H7 (cell line): ENCODE data around the gene HACD2. TPM values are rescaled to one million over a fixed set of nuclear protein-coding genes. Genes with fewer than 3 reads are reported as not detected.
A peak's percentile ranks its signal among the peaks of the same experiment; 100 is the strongest.
"Not testable (repeated sequence)": the region's sequence is repeated elsewhere in the genome, so short reads cannot be mapped to it uniquely, and the experiment has no call there.

Experiments used
- DNase-seq: peaks from one replicate; pipeline ENCODE4 v3.0.0; 2012
- H3K27me3 ChIP-seq: 2 replicates; pipeline ENCODE4 v1.6.0; 2011; ENCODE audit warnings: mild to moderate bottlenecking, low read length; ENCODE audit not compliant: control insufficient read depth, insufficient read depth
- H3K36me3 ChIP-seq: replicated peaks from 2 replicates; pipeline ENCODE4 v1.5.1; 2011; ENCODE audit warnings: low read length; ENCODE audit not compliant: control insufficient read depth, insufficient read depth
- H3K4me3 ChIP-seq: 2 replicates; pipeline ENCODE4 v1.5.1; 2011; ENCODE audit warnings: low read depth, mild to moderate bottlenecking, control low read depth, low read length, moderate library complexity; ENCODE audit not compliant: insufficient read depth
- total RNA-seq: library from RNA; depleted of rRNA; stranded (reverse); fragments of >200 nt; shearing (Covaris generic); gene quantifications from 2 replicates; pipeline ENCODE4 v1.2.3, GENCODE V29; 2014

Gene HACD2
- total RNA-seq, 1 experiment from 2014 or later, result 17.2 TPM

DNA sequence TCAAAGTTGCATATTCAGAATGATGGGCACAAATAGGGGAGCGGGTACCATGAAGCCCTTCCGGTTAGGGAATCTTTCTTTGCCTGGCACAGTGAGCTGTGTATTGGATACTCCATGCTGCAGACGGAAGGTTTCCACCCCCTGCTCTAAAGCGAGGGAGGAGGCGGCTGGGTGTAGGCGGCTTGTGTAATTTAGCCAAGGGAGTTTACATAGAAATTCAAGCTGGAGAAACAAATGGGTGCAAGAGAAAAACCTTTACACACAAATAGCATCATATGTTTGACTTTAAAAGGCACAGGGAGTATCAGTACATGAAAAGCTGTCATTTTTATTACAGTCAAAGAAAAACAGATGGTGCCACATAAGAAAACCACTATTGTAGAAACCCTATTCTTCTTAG, 76.7 kb downstream of the HACD2 start:
- no peaks in the 10 kb centered on the region for H3K36me3 ChIP-seq
- no peaks in the 10 kb centered on the region for H3K27me3 ChIP-seq
- no peak overlapping the region for H3K4me3 ChIP-seq
- DNase-seq, result no peak

DNA sequence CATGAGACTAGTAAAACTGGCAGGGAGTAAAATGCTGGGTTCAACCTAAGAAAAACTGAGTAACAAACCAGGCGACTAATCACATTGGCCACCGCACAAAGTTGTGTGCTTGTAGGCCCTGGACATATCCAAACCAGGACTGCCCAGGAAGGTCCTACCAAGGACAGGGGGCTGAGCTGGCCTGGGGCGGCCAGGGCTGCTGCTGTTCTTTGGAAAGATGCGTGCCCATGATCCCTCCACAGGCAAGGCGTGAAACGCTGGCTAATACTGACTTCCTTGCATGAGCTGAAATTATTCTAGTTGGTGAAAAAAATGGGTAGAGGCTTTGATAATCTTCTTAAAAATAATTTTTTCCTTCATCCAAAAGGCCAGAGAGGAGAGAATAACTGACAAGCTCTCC, 79.0 kb downstream of the HACD2 start:
- DNase-seq, result no peak
- H3K4me3 ChIP-seq, result no peak overlapping the region
- H3K36me3 ChIP-seq, result no peaks in the 10 kb centered on the region

DNA sequence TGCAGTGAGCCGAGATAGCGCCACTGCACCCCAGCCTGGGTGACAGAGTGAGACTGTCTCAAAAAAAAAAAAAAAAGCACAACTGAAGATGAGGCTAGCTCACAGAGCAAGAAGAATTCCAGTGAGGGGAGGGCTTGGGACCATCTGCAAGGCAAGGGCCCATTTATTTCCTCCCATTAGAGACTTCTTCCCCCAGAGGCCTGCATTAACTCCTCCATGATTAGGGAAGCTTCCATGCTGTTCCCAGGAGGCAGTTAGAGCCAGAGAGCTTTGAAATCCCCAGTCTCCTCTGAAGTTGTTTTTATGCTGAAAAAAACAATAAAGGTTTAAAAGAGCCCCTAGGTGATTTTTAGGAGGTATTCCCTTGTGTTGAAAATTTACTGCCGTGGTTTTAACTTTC, 81.7 kb downstream of the HACD2 start:
- H3K4me3 ChIP-seq, result no peak overlapping the region
- no peaks in the 10 kb centered on the region for H3K36me3 ChIP-seq
- peak; percentile 34 for DNase-seq
- H3K27me3 ChIP-seq, result no peaks in the 10 kb centered on the region

More for the DNA sequence above, 79.0 kb downstream of the HACD2 start:
- H3K27me3 ChIP-seq, result no peaks in the 10 kb centered on the region

DNA sequence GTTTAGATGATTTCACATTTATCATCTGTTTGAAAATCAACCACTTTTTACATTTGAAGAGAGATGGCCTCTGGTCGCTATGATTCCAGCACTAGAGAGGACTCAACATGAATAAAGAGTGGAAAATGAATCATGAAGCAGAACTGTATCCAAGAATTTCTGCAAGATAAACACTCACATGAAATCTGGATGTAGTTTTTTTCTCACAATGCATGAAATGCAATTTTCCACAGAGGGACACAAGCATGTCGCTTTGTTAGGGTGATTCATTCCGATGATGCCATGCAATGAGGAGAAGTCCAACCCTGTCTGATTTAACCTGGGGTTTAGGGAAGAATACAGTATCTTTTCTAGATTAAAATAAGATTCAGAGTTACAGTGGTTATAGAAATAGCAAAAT, 85.5 kb downstream of the HACD2 start:
- Histone ChIP-seq H3K4me3 (no peak overlapping the region), H3K36me3 (peaks cover 2% of the 10 kb centered on the region), H3K27me3 (no peaks in the 10 kb centered on the region)
- DNase-seq, result no peak

DNA sequence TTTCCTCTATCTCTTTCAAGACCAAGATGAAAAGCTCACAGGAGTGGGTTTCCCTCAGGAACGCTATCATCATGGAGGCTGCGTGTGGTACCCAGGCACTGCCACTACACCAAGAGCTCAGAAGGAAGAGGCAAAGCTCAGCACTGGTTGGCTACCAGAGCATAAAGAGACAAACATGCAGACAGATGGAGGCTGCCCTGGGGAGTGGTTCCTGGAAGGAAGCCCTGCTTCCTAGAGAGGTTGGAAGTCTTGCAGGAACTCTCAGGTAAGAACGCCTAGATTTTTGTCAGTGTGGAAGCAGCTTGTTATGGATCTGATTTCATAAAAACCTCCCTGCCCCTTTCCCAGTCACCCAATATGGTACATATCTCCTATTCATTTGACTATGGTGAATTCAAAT, 86.1 kb downstream of the HACD2 start:
- Histone ChIP-seq H3K36me3 (peaks cover 2% of the 10 kb centered on the region), H3K4me3 (no peak overlapping the region), H3K27me3 (no peaks in the 10 kb centered on the region)
- no peak for DNase-seq

DNA sequence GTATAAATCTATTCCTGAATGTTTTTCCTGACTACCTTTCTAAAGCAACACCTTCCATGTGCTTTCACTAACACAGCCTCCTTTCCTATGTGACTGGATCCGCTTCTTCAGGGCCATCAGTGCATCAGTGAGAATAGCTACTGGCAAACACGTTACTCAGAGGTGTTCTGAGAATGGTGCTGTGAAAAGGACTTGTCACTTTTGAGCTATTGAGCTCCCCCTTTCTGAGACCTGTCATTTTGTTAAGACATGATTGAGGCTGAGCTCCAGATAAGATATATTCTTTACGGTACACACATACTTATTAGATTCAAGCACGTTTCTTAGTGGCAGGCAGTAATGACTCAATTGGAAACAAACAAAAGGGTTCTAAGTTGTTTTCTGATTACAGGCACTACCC, 90.9 kb downstream of the HACD2 start:
- Histone ChIP-seq H3K4me3 (no peak overlapping the region), H3K27me3 (no peaks in the 10 kb centered on the region), H3K36me3 (peaks cover 2% of the 10 kb centered on the region)
- DNase-seq, result no peak

DNA sequence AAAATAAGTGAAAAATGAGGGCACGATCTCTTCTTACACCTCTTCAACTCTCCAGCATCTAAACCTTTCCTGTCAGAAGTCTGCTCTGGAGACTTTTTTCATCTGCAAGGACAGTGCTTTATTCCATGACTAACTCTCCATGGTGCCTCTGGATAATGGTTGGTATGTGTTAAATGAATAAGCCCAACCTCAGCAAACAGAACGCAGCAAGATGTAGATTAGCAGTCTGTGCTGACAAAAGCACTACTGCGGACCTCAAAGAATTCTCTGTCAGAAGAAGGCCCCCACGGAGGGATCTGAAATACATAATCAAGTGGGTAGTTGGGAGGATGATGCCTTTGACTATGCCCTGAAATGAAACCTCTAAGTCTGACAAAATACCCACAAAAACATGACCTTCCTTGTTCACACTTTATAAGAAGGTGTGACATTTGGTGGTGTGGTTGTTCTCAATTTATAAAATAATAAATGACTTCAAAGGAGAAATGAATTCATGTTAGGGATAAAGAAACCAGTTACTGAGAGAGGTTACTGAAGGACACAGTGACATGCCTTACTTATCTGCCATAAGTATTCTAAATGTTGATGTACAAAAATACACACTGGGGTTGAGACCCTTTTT, 92.8 kb downstream of the HACD2 start:
- no peak for DNase-seq
- no peaks in the 10 kb centered on the region for H3K27me3 ChIP-seq
- H3K4me3 ChIP-seq, result no peak overlapping the region
- no peaks in the 10 kb centered on the region for H3K36me3 ChIP-seq

DNA sequence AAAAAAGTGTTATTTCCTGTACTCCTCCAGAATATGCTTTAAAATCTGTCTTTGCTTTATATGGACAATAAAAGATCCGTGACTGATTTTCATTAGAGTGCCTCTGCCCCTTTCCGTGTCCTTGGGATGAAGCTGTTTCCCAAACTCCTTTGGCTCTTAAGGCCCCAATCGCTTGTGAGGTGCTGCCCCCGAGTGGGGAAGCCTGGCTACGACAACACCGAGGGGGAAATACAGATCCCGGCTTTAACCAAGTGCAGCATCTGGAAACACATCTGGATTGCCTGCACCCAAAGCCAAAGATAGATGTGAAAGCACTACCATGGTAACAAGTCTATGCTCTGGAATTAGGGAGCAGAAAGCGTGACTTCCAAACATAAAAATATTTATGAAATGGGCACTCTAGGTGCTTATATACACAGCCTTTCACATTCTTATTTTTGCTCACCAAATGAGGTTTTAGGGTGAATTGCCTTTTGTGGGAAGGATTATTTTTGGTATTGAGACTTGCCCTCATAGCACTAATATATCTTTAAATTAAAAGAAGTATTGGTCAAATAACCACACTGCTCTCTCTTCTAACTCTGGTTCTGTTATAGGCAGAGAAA, 95.4 kb downstream of the HACD2 start:
- H3K4me3 ChIP-seq, result no peak overlapping the region
- H3K36me3 ChIP-seq, result no peaks in the 10 kb centered on the region
- DNase-seq, result peak; percentile 87
- no peaks in the 10 kb centered on the region for H3K27me3 ChIP-seq

DNA sequence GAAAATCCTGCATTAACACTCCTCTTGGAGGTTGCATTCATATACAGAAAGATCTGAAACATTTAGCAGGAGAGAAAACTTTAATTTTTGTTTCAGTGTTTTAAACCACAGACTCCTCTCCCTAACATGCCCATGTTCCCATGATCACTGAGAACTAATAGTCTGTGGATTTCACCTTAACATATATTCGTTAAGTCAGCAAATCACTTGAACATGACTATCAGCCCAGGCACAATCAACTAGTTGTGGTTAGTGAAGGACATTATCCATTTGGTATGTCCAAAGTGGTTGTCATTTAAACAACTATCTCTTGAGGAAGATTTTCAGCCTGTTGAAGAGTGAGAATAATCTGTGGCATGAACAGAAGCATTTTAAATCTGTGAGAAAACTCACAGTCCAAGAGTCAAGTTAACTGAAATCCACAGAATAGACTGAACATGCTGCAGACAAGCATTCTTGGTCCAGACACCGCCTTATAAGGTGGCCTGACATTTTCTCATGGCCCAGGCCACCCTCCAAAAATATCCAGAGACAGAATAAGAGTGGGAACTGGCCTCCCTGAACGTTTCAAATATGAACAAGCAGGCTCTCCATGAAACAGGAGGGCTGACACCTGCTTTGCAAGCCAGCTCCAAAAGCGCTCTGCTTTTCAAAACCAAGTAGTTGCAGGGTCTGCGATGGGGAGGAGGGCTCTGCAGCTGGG, 96.1 kb downstream of the HACD2 start:
- no peaks in the 10 kb centered on the region for H3K36me3 ChIP-seq
- H3K4me3 ChIP-seq, result no peak overlapping the region
- DNase-seq, result no peak
- no peaks in the 10 kb centered on the region for H3K27me3 ChIP-seq

DNA sequence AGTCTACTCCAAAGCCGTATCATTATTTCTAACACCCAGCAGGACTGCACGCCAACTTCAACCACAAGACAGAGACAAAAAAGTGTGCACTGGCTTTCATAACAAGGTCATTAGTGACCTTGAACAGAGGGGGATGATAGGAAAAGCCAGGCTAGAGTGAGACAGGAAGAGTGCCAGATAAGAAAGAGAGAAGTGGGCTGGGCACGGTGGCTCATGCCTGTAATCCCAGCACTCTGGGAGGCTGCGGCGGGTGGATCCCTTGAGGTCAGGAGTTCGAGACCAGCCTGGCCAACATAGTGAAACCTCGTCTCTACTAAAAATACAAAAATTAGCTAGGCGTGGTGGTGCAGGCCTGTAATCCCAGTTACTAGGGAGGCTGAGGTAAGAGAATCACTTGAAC, 97.8 kb downstream of the HACD2 start:
- H3K4me3 ChIP-seq, H3K36me3 ChIP-seq, DNase-seq, H3K27me3 ChIP-seq: not testable (repeated sequence)

DNA sequence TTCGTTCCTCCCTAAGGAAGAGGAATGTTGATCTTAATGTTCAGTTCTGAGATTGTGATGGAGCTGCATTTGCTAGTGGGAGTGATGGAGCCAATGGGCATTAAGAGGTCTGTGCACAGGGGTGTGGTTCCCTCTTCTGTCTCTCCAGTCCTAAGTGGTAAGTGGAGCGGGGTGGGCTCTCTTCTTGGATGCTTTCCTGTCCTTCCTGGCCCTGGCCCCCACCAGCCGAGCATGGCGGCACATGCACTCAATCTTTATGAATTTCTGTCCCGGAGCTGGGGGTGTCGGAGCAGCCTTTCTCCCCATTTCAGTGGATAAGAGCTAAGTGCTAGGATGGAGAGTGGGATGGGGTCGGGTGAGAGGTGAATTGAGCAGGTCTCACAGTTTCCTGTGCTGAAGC, 98.4 kb downstream of the HACD2 start:
- Histone ChIP-seq H3K36me3 (no peaks in the 10 kb centered on the region), H3K4me3 (no peak overlapping the region), H3K27me3 (no peaks in the 10 kb centered on the region)
- no peak for DNase-seq

DNA sequence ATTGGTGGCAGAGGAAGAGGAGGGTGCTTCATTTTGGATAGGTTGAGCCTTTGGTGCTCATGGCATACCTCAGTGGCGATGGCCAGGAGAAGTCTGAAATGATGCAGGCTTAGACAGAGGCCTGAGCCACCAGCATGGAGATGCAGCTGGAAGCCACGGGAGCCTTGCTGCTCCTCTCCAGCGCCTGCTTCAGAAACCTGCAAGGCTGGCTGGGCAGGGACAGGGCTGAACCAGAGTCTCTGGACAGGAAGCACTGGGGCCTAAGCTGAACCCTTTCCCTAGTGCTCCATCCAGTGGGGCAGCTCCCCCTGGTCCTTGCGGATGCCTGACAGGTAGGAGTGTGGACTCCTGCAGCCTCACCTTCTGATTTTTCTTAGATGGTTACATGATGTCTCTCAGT, 99.3 kb downstream of the HACD2 start:
- H3K27me3 ChIP-seq, result no peaks in the 10 kb centered on the region
- no peaks in the 10 kb centered on the region for H3K36me3 ChIP-seq
- DNase-seq, result no peak
- no peak overlapping the region for H3K4me3 ChIP-seq

DNA sequence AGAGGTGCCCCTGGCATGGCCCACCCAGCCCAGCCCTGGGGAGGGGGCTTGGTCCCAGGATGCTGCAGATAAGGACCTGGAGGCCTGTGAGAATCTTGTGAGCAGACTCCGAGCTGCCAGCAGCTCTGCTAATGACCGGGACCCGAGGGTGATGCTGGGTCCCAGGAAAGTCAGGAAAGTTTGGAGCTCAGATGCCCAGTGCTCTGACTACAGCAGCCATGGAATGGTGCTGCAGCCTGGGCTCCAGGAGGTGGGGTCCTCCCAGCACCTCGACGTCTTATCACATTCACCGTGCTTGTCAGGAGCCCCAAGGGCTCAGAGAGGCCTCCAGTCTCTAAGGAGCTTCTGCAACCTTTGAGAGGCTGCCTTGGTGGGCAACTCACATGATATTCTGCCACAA, 101.7 kb downstream of the HACD2 start:
- Histone ChIP-seq H3K36me3 (no peaks in the 10 kb centered on the region), H3K4me3 (no peak overlapping the region), H3K27me3 (no peaks in the 10 kb centered on the region; the same call in 1 of the 2 replicates)
- no peak for DNase-seq

DNA sequence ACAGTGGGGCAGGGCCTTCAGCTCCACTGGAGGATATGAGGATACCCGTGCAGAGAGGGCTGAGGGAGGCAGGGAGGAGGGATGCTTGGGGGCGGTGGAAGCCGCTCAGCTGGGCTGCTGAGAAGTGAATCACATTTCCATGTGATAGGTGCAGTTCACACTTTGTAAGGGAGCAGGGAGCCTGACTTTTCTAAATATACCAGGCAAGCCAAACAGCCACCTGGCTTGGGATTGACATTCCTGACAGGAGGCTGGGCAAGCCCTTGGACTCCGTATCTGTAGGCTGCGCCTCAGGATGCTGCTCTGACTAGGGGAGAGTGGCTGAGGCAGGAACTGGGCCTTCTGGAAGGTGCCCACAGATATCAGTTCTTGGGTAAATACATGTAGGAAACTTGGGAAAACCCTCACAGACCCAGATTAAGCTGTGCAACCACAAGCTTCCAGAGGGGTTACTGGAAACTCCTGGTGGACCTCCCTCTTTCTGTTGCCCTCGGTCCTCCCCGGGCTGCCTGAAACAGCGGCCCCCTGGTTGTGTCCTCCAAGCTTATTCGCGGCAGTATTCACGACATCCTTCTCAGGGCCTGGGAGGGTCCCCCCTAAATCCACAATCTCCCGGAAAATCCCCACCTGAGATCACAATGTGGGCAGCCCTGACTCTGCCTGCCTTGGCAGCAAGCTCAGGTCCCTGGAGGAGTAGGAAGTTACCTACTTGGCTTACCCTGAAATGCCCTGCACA, 103.0 kb downstream of the HACD2 start:
- no peaks in the 10 kb centered on the region for H3K36me3 ChIP-seq
- no peak for DNase-seq
- no peaks in the 10 kb centered on the region; the same call in 1 of the 2 replicates for H3K27me3 ChIP-seq
- no peak overlapping the region for H3K4me3 ChIP-seq

DNA sequence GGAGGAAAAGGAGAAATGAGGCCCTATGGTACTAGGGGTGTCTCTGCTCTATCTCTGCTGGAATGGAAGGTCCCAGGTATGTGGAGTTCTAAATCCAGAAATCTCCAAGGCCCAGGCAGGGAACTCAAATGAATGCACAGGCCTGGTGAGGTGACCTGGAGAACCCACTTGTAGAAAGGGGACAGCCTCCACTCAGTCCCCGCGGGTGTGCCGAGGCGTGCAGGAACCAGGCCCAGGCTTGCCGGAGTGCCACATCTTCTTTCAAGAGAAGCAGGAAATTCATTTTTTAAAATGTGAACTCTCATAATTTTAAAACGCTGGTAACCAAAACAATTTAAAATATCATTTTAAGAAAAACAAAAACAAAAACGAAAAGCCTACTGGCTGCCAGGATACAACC, 103.8 kb downstream of the HACD2 start:
- no peak overlapping the region for H3K4me3 ChIP-seq
- no peaks in the 10 kb centered on the region; the same call in 1 of the 2 replicates for H3K27me3 ChIP-seq
- H3K36me3 ChIP-seq, result no peaks in the 10 kb centered on the region
- no peak for DNase-seq
